ENCODE data around the gene EARS2.
A peak's percentile ranks its signal among the peaks of the same experiment; 100 is the strongest.
"Not testable (repeated sequence)": the region's sequence is repeated elsewhere in the genome, so short reads cannot be mapped to it uniquely, and the experiment has no call there.

The EARS2 gene

DNA sequence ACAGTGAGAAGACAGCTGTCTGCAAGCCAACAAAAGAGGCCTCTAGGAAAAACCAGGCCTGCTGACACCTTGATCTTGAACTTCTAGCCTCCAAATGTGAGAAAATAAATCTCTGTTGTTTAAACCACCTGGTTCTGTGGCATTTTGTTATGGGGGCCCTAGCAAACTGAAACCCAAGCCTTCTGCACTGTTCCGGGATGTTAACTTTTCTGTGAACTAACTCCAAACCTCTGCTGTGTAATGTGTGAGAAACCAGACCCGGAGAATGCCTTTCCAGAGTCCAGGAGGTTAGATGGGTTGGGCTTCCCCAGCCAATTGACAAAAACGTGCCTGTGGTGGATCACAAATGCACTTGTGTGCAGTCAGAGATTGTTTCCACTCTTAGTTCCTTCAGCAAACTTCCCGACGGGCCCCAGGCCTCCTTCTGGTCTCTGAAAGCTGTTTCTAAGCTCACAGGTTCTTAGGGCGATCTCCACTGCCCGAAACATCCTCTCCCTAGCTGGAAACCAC is 33.2 kb downstream of the EARS2 start:
- DNase-seq: no peak

DNA sequence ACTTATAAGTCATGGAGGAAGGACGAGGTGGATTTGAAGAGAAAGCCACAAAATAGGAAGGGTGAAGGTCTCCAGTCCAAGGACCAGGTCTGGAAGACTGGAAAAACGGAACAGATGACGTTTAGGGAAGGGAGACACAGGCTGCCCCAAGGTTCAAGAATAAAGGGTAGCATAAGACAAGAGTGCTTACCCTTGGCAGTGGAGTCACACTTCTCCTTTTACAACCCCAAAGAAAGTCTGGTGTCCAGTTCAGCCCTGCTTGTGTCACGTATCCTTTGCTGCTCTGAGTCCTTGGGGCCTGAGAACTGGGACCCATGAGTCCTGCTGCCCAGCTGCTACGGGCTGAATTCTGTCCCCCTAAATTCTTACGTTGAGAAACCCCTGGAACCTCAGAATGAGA is 33.8 kb downstream of the EARS2 start:
- DNase-seq: no peak

DNA sequence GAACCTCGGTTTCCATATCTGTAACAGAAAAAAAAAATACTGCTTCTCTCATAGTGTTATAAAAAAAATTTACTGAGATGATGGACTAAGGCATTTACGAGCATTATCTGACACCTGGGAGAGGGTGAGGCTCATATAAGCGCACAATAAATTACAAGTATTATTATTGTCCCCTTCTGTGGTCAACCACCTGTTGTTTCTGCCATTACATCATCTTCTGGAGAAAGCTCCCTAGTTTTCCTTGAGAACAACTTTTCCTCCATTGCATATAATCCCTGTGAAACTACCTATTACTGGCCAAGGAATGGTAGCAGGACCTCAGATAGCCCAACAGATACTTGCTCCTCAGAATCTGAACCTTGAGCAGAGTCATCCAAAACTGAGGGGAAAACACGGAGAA is 35.2 kb downstream of the EARS2 start:
- DNase-seq: no peak

DNA sequence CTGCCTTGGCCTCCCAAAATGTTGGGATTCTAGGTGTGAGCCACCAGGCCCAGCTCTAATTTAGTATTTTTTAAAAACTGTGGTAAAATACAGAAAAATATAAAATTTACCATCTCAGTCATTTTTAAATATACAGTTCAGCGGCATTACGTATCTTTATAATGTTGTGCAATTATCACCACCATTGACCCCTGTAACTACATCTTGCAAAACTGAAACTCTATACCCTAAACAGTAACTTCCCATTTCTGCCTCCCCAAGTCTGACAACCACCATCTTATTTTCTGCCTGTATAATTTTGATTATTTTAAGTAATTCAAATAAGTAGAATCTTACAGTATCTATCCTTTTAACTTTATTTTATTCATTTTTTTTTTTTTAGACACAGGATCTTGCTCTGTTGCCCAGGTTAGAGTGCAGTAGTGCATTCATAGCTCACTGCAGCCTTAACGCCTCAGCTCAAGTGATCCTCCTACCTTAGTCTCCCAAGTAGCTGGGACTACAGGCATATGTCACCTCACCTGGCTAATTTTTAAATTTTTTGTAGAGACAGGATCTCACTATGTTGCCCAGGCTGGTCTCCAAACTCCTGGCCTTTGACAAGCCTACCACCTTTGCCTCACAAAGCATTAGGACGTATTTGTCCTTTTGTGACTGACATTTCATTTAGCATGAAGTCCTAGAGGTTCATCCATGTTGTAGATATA is 36.0 kb downstream of the EARS2 start:
- no peak for DNase-seq

DNA sequence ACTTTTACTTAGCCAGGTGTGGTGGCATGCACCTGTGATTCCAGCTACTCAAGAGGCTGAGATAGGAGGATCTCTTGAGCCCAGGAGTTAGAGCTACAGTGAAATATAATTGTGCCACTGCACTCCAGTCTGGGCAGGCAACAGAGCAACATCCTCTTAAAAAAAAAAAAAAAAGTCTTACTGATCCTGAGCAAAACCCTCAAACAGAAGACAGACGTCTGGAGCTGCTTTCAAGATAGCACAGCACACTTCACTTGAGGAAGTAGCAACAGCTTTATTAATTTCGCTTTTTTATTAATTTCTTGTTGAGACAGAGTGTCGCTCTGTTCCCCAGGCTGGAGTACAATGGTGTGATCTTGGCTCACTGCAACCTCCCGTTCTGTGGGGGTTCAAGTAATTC is 36.6 kb downstream of the EARS2 start:
- no peak for DNase-seq

DNA sequence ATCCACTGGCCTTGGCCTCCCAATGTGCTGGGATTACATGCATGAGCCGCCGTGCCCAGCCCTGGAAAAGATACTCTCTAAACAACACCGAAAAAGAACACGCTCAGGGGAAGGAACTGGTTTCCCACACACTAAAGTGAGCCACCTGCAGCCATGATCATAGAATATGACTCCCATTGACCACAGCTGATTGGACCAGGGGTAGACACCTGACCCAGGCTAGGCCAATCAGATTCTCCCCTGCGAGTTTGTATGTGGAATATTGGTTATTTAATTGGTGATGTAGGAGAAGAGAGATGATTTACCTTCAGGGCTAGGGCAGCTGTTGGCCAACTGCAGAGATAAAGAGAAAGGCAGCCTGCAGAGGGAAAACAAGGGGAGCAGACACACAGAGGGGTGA is 37.9 kb downstream of the EARS2 start:
- no peak for DNase-seq

DNA sequence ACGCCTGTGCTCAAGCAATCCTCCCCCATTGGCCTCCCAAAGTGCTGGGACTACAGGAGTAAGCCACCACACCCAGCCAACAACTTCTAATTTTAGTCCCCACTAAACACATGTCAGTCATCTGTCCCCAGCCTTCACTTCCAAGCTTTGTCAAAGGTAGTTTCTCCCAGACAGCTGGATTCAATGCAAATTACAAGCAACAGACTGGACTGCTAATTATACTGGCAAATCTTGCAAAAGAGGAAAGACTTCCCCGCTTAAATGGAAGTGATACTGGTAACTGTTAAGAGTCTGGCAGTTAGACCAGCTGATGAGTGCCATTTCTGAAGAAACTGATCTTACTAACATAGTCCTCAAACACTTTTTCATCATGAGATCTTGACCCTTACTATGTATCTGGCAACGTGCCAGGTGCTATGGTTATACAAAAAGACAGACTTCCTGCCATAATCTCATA is 38.7 kb downstream of the EARS2 start:
- no peak for DNase-seq

DNA sequence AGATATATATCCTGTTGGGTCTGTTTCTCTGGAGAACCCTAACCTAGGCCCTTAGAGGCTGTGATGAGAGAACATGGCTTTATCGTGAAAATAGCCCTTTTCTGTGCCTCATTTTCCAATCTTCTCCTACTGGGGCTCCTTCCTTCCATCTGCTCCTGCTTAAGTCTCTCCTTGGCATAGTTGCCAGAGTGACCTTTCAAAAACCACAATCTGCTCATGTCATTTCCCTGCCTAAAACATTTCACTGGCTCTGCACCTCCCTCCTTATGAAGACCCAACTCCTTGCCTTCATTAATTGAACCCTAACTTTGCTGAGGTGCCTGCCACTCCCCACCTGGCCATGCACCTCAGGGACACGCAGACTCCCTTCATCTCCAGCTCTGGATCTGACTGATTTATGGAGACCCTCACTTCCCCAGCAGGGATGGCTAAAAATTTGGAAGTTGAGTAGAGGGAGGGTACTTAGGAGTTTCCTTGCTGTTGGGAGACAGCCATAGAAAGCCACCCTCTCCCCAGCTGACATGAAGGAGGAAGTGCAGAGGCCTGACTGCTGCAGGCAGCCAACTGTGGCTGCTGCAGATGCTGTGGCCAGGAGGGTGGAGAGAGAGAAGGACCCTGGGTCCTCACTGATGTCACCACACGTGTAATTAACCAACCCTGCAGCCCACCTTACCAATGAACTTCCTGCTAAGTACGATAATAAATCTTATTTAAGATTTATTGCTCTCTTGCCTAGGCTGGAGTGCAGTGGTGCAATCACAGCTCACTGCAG is 40.6 kb downstream of the EARS2 start:
- DNase-seq: no peak

DNA sequence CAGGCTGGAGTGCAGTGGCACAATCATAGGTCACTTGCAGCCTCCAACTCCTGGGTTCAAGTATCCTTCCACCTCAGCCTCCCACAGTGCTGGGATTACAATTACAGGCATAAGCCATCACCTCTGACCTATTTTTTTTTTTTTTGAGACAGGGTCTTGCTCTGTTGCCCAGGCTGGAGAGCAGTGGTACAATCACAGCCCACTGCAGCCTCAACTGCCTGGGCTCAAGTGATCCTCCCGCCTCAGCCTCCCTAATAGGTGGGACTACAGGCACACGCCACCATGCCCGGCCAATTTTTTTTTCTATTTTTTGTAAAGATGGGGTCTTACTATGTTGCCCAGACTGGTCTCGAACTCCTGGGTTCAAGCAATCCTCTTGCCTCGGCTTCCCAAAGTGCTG is 41.3 kb downstream of the EARS2 start:
- DNase-seq: no peak

DNA sequence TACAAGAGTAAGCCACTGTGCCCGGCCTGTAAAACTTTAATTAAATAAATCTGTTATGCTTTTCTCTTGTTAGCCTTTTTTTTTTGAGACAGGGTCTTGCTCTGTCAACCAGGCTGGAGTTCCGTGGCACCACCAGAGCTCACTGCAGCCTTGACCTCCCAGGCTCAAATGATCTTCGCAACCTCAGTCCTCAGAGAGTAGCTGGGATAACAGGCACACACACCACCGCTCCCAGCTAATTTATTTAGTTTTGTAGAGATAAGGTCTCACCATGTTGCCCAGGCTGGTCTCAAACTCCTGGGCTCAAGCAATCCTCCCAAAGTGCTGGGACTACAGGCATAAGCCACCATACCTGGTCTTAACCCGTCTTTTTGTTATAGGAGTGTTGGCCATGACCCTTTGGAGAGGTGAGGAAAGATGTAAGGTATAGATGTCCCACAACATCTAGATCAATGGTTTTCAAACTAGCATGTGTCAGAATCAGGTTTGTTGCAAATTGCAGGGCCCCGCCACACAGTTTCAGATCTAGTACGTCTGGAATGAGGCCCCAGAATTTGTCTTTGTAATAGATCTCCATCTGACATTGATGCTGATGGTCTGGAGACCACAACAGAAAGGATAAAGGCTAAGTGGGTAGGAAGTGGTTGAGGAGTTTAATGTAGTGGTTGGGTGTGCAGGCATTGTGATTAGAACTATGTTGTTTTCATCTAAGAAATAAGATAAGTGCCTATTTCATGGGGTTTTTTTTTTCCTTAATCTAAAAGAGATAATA is 42.6 kb downstream of the EARS2 start:
- no peak for DNase-seq

DNA sequence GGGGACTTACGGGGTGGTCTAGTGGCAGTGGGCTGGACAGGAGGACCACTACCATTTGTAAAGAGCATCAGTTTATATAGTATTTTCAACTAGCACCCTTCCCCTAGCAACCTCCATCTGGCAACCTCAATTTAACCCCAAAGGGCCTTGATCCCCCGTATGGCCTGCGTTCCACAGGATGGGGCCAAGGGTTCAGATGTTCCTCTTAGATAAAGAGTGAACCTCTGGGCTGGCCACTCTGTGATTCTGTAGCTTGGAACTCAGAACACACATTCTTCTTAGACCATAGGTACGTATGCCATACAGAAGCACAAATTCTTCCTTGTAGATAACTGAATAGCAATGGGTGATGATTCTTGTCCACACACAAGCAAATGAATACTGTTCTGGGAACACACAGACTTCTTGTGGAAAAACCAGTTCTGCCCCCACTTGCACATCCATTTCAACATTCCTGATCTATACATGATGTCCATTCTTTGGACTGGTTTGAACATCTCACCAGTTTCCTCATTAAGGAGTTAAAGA is 44.9 kb downstream of the EARS2 start:
- DNase-seq: no peak

DNA sequence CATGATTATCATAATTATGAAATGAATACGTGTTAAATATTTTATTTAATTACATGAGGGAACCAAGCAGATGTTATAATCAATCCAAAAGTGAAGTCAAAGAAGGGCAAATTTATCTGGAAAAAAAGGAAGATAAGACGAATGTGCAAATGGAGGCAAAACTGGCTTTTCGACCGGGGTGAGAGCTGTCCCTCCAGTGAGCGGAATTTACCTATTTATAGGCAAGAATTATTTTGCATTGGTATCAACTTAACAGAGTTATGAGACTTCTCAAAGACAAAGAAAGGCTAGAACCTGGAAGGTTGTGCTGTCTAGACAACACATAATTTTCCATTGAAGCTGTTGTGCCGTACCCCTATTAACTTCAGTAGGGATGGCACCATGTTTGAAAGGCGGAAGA is 45.4 kb downstream of the EARS2 start:
- no peak for DNase-seq

DNA sequence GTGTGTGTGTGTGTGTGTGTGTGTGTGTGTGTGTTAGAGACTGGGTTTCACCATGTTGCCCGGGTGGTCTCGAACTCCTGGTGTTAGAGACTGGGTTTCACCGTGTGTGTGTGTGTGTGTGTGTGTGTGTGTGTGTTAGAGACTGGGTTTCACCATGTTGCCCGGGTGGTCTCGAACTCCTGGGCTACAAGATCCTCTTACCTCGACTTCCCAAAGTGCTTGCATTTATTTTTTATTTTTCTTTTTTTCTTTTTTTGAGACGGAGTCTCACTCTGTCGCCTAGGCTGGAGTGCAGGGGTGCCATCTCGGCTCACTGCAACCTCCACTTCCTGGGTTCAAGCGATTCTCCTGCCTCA is 46.3 kb downstream of the EARS2 start:
- not testable (repeated sequence) for DNase-seq

DNA sequence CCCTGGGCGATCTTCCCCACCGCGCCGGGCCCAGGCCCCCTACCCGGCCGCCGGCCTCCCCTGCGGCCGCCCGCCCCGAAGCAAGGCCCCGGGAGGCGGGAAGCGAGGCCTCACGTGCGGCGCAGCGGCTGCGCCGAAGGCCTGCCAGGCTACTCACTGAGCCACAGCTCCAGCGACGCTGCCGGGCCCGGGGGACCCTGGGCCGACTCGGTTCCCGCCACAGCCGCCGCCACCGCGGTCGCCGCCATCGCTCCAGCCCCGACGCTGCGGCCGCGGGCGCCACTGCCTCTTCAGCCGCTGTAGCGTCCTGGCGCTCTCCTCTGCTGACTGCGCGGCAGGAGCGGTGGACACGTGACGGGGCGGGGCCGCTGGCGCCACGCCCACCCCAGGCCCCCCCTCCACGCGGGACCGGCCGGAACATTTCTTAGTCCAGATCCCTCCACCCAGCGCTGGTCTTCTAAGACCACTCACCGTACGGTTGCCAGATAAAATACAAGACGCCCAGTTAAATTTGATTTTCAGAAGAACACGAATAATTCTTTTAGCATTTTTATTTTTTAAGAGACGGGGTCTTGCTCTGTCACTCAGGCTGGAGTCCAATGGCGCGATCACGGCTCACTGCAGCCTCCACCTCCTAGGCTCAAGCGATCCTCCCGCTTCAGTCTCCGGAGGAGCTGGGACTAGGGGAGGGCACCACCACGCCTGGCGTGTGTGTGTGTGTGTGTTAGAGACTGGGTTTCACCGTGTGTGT is 46.8 kb downstream of the EARS2 start, which contains the start of gene GGA2:
TSS of gene GGA2 (minus strand) at position 331 of the 751 bp plus-strand sequence. CDS start at position 248, 83 bp downstream.
- DNase-seq: peak; percentile 93

DNA sequence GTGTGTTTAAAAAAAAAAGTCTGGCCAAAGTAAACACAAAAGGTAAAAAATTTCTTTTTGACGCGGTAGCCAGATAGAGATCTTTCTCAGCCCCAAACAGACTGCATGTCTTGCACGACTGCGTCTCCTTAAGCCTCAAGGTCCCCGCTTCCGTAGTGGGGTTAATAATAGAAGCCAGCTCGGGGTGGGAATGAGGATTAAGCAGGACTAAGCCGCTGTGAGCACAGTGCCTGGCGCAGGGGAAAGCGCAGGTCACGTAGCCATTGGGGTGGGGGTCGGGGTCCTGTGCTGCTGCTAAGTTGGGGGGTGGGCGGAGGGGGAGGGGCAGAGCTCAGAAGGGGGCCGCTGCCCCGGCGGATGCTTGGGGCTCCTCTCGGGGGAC is 47.4 kb downstream of the EARS2 start:
- no peak for DNase-seq

DNA sequence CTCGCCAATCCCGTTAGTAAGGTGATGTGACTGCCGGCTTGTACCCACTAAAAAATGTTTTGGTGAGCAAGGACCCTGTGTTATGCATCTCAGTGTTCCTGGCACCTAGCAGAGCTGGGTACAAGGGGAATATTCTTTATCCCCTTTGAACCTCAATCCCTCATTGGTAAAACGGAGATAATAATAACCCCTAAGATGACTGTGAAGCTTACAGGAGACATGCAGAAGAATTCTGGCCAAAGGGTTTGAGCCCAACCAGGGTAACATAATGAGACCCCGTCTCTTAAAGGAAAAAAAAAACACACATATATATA is 47.8 kb downstream of the EARS2 start:
- DNase-seq: no peak

DNA sequence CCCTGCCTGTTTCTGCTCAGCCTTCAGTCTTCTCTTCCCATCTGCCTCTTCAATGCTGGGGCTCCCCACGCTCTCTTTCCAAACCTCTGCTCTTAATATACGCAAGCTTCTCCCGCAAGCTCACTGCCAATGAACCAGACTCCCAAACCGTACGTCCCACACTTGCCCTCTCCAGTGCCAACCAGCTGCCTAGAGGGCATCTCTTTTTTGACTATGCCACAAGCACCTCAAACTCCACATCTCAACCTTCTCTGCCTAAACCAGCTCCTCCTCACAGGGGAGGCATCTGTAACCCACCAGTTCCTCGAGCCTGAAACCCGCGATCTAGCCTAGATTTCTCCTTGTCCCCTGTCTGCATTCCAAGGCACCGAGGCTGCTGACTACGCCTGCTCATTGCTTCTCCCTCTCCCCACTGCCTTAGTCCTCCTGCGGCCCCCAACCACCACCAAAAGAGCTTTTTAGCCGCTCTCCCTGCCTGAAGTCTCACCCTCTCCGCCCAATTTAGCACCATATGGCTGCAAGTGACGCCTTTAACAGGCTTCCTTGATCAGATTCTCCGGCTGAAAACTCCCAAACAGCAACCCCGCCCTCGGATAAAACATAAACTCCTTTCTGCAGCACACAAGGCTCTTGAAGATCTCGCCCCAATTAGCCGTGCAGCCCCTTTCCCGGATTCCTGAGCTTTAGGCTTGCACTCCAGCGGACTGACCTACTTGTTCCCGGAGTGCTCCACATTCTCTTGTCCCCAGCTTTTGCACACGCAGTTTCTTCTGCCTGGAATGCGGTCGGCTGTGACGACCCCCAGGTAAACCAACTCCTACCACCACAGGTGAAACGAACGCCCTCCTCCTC is 48.3 kb downstream of the EARS2 start:
- DNase-seq: peak; percentile 33

DNA sequence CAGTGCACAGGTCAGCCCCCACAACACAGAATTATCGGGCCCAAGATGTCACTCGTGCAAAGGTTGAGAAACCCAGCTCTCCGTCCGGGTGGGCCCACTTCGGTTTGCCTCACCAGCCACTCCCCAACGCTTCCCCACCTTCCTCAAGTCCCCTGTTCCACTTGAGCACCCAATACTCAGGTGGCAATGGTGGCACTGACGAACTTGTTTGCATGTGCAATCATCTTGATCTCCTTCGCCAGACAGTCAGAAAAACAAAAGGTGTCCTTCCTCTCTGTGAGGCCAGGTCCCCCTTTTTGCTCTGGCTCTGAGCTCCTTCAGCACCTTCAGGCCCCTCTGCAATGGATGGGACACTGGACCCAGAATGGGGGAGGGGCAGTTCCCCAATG is 50.5 kb downstream of the EARS2 start:
- DNase-seq: no peak

DNA sequence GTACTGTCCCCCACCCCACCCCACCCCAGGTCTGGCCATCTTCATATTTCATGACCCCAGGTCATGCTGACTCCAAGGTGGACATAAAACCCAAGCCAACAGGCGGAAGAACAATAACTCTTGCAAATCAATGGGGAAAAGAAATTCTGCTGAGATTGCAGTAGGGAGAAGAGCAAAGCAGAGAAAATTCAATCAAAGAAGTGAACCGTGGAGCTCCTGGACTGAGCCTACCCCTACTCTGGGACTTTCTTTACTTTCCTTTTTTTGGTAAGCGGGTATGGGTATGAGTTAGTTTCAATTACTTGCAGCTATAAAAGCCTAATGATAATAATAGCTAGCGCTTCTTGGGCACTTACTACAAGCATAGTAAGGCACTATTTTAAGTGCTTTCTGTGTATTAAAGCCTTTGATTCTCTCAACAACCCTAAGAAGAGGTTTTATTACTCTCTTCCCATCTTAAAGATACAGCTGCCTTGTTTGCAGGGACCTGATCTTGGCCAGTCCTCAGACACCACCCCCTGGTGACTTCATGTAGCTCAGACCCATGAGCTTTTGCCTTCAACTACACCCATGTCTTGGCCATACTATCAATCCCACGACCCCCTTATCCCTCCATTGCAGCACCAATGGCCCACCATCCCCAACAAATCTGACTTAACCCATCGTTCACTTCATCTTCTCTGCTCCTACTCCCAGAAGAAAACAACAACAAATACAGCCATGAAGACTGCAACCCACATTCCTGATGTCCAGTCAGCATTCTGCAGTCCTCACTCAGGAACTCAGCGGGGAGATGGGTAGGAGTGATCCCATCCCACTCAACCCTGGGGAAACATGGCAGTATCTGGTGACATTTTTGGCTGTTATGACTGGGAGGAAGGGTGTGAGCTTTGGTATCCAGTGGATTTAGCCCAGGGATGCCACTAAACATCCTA is 51.2 kb downstream of the EARS2 start:
- no peak for DNase-seq

DNA sequence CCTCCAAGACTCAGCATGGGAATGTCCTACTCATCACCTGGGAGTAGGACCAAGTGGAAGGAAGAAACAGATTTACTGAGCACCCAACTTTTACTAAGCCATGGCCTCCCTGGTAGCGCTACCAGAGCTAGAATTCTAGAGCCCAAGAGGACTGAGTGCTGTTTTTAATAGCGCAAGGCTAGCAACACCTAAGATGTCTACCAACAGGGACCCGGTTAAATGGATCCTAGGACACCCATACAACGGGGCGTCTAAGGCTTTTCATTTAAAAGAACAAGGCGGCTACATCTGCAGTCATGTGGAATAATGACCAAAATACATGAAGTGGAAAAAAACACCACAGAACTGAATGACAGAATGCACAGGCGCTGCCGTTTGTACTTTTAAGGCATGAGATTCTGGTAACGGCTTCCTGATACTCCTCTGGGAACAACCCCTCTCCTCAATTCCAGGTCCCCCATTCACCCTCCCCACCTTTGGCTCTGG is 51.9 kb downstream of the EARS2 start:
- no peak for DNase-seq
